HEK293 (cell line): ENCODE results near the gene ATMIN.

Experiments
- CTCF ChIA-PET: fragments of 350-600 bp; formaldehyde crosslinking; extraction: SDS; loops from one replicate; lab custom pipeline; 2021; ENCODE audit warnings: antibody characterized with exemption; lab: Yijun Ruan, JAX
- POLR2A ChIA-PET: fragments of 300-600 bp; formaldehyde crosslinking; extraction: SDS; loops from one replicate; lab custom pipeline; 2020; ENCODE audit warnings: antibody characterized with exemption, inconsistent platforms; lab: Yijun Ruan, JAX
- H3K27ac ChIP-seq: fragments of 200-500 bp; sonication (Bioruptor generic); 2 replicates; pipeline ENCODE4 v1.5.1; 2014; ENCODE audit warnings: low read depth, low read length, control low read depth, inconsistent platforms; ENCODE audit errors: extremely low read depth
- H3K36me3 ChIP-seq, 2 experiments: fragments of 200-500 bp in 1 of 2; sonication (Bioruptor generic) in 1 of 2; 1 replicate in 1 of 2; 2 replicates in 1 of 2; pipeline ENCODE4 v1.5.1; 2014 to 2017; ENCODE audit warnings: inconsistent platforms in 2 of 2, low read length in 2 of 2; ENCODE audit not compliant: control insufficient read depth in 2 of 2, insufficient read depth in 1 of 2
- H3K4me1 ChIP-seq: fragments of 200-500 bp; sonication (Bioruptor generic); 2 replicates; pipeline ENCODE4 v1.5.1; 2014; ENCODE audit warnings: mild to moderate bottlenecking, low read length, inconsistent platforms; ENCODE audit not compliant: control insufficient read depth, insufficient read depth
- H3K4me3 ChIP-seq: 2 replicates; pipeline ENCODE4 v1.5.1; 2011; ENCODE audit warnings: low read depth, mild to moderate bottlenecking, control low read depth, low read length, moderate library complexity
- H3K9me3 ChIP-seq: fragments of 200-500 bp; sonication (Bioruptor generic); 2 replicates; pipeline ENCODE4 v1.5.1; 2014; ENCODE audit warnings: low read depth, low read length, inconsistent platforms; ENCODE audit not compliant: control insufficient read depth, insufficient read depth
- GLI2 ChIP-seq: fragments of 450-650 bp; formaldehyde crosslinking; IDR thresholded peaks from 2 replicates; pipeline ENCODE4; 2017; ENCODE audit warnings: missing biosample characterization, missing genetic modification characterization, low read depth, borderline replicate concordance
- HOXC10 ChIP-seq: sonication (generic); formaldehyde crosslinking; IDR thresholded peaks from 2 replicates; pipeline ENCODE4 v1.8.1; 2023; ENCODE audit warnings: mild to moderate bottlenecking, missing genetic modification reagents
- KLF7 ChIP-seq: fragments of 450-650 bp; formaldehyde crosslinking; IDR thresholded peaks from 2 replicates; pipeline ENCODE4 v1.5.1; 2016; ENCODE audit warnings: missing biosample characterization, missing genetic modification characterization, borderline replicate concordance
- KLF8 ChIP-seq: fragments of 450-650 bp; formaldehyde crosslinking; IDR thresholded peaks from 2 replicates; pipeline ENCODE4 v1.5.1; 2016; ENCODE audit warnings: missing biosample characterization, missing genetic modification characterization
- PRDM6 ChIP-seq: fragments of 450-650 bp; formaldehyde crosslinking; IDR thresholded peaks from 2 replicates; pipeline ENCODE4 v1.5.1; 2017; ENCODE audit warnings: missing biosample characterization, missing genetic modification characterization
- ZBTB10 ChIP-seq: fragments of 450-650 bp; formaldehyde crosslinking; IDR thresholded peaks from 2 replicates; pipeline ENCODE4 v1.5.1; 2016; ENCODE audit warnings: missing biosample characterization, missing genetic modification characterization
- ZBTB8A ChIP-seq: fragments of 450-650 bp; formaldehyde crosslinking; IDR thresholded peaks from 2 replicates; pipeline ENCODE4 v1.5.1; 2016; ENCODE audit warnings: missing biosample characterization, missing genetic modification characterization
- ZIC2 ChIP-seq: fragments of 450-650 bp; formaldehyde crosslinking; IDR thresholded peaks from 2 replicates; pipeline ENCODE4 v1.5.1; 2016; ENCODE audit warnings: missing biosample characterization, missing genetic modification characterization
- ZNF138 ChIP-seq: fragments of 450-650 bp; formaldehyde crosslinking; IDR thresholded peaks from 2 replicates; pipeline ENCODE4 v1.5.1; 2016; ENCODE audit warnings: missing biosample characterization, missing genetic modification characterization, borderline replicate concordance
- ZNF169 ChIP-seq: fragments of 450-650 bp; formaldehyde crosslinking; IDR thresholded peaks from 2 replicates; pipeline ENCODE4 v1.5.1; 2016; ENCODE audit warnings: missing biosample characterization, missing genetic modification characterization
- ZNF211 ChIP-seq: fragments of 450-650 bp; formaldehyde crosslinking; IDR thresholded peaks from 2 replicates; pipeline ENCODE4 v1.5.1; 2016; ENCODE audit warnings: low read depth, missing biosample characterization, missing genetic modification characterization
- ZNF24 ChIP-seq: fragments of 450-650 bp; formaldehyde crosslinking; IDR thresholded peaks from 2 replicates; pipeline ENCODE4 v1.5.1; 2016; ENCODE audit warnings: missing biosample characterization, missing genetic modification characterization
- ZNF292 ChIP-seq: fragments of 450-650 bp; formaldehyde crosslinking; IDR thresholded peaks from 2 replicates; pipeline ENCODE4 v1.5.1; 2016; ENCODE audit warnings: low read depth, missing biosample characterization, missing genetic modification characterization, borderline replicate concordance
- ZNF302 ChIP-seq: fragments of 450-650 bp; formaldehyde crosslinking; IDR thresholded peaks from 2 replicates; pipeline ENCODE4 v1.5.1; 2016; ENCODE audit warnings: missing biosample characterization, missing genetic modification characterization, low read depth
- ZNF324 ChIP-seq: fragments of 450-650 bp; formaldehyde crosslinking; IDR thresholded peaks from 2 replicates; pipeline ENCODE4 v1.5.1; 2016; ENCODE audit warnings: missing biosample characterization, missing genetic modification characterization
- ZNF529 ChIP-seq: fragments of 450-650 bp; formaldehyde crosslinking; IDR thresholded peaks from 2 replicates; pipeline ENCODE4 v1.5.1; 2017; ENCODE audit warnings: missing genetic modification characterization, missing biosample characterization; ENCODE audit not compliant: insufficient replicate concordance
- ZNF549 ChIP-seq: fragments of 450-650 bp; IDR thresholded peaks from 2 replicates; pipeline ENCODE4 v1.5.1; 2018; ENCODE audit warnings: missing biosample characterization, missing genetic modification characterization, mild to moderate bottlenecking, inconsistent platforms, moderate library complexity
- ZNF626 ChIP-seq: fragments of 450-650 bp; sonication (Bioruptor Pico); formaldehyde crosslinking; IDR thresholded peaks from 2 replicates; pipeline ENCODE4 v1.5.1; 2018; ENCODE audit warnings: missing biosample characterization, missing genetic modification characterization, inconsistent platforms
- ZNF658 ChIP-seq: fragments of 450-650 bp; formaldehyde crosslinking; IDR thresholded peaks from 2 replicates; pipeline ENCODE4; 2016; ENCODE audit warnings: missing biosample characterization, missing genetic modification characterization
- ZSCAN4 ChIP-seq: fragments of 450-650 bp; formaldehyde crosslinking; IDR thresholded peaks from 2 replicates; pipeline ENCODE4 v1.5.1; 2017; ENCODE audit warnings: missing biosample characterization, missing genetic modification characterization
- ZSCAN5A ChIP-seq: fragments of 450-650 bp; formaldehyde crosslinking; IDR thresholded peaks from 2 replicates; pipeline ENCODE4 v1.5.1; 2016; ENCODE audit warnings: missing biosample characterization, missing genetic modification characterization

The ATMIN gene

GRCh38 chr16:81066681-81067080 lies 31.0 kb downstream of the ATMIN start (continued):
- no peak for TF ChIP-seq ZSCAN5A (tag by site-specific recombination)
- TF ChIP-seq PRDM6 (tag by site-specific recombination), result no peak
- no peak for TF ChIP-seq KLF8 (tag by site-specific recombination)
- no peak for TF ChIP-seq ZSCAN4 (tag by site-specific recombination)
- no peak for TF ChIP-seq HOXC10 (CRISPR knock-in tag)

GRCh38 chr16:81067166-81067565 lies 31.5 kb downstream of the ATMIN start:
- Histone ChIP-seq H3K27ac (no peak overlapping the region), H3K36me3 (no peaks in the 10 kb centered on the region), H3K4me1 (no peaks in the 10 kb centered on the region), H3K4me3 (no peak overlapping the region), H3K9me3 (no peaks in the 10 kb centered on the region)
- POLR2A ChIA-PET, result no interaction called here
- CTCF ChIA-PET, result no interaction called here
- no peak for TF ChIP-seq ZNF169 (tag by site-specific recombination)
- TF ChIP-seq ZBTB10 (tag by site-specific recombination), result no peak
- no peak for TF ChIP-seq PRDM6 (tag by site-specific recombination)
- TF ChIP-seq ZNF302 (tag by site-specific recombination), result no peak
- no peak for TF ChIP-seq ZNF529
- no peak for TF ChIP-seq ZBTB8A (tag by site-specific recombination)
- TF ChIP-seq ZNF211 (tag by site-specific recombination), result no peak
- no peak for TF ChIP-seq ZNF549
- no peak for TF ChIP-seq ZNF658
- TF ChIP-seq ZNF292, result no peak
- TF ChIP-seq ZNF138 (tag by site-specific recombination), result no peak
- TF ChIP-seq ZNF324 (tag by site-specific recombination), result no peak
- no peak for TF ChIP-seq ZNF626
- TF ChIP-seq KLF7 (tag by site-specific recombination), result no peak
- TF ChIP-seq ZIC2 (tag by site-specific recombination), result no peak
- no peak for TF ChIP-seq ZNF24
- TF ChIP-seq GLI2, result no peak
